ENCODE results near the gene SMAD7.
A peak's percentile ranks its signal among the peaks of the same experiment; 100 is the strongest.

The SMAD7 gene

DNA sequence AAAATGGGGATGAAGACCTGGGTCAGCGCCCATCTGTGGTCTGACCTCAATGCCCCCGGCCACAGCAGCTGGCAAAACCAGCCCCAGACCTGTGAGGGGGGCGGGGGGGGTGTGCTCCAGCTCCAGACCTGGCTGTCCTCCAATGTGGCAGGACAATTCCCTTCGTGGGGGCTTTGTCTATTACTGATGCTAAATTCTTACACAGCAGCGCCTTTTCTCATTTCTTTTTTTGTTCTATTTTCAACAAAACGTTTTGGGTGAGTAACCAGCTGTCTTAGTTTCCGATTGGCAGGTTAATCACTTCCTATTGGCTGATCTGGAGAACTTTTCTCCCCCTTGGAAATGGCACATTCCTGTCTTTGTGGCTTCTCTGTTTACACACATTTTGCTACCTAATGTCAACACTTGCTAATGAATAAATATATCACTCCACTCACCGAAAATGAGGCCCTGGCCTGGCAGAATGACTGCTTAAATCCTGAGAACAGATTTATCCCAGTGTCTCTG is 4.4 kb downstream of the SMAD7 start:
- no peak for TF ChIP-seq POLR2AphosphoS5 (IDR thresholded peaks at IDR 0.05; ENCODE audit: low read depth, low read length)
- peak; percentile 46; the same call in 1 of the 2 replicates for TF ChIP-seq SIN3A (IDR thresholded peaks at IDR 0.05; ENCODE audit: borderline replicate concordance, insufficient read depth, low read length)

DNA sequence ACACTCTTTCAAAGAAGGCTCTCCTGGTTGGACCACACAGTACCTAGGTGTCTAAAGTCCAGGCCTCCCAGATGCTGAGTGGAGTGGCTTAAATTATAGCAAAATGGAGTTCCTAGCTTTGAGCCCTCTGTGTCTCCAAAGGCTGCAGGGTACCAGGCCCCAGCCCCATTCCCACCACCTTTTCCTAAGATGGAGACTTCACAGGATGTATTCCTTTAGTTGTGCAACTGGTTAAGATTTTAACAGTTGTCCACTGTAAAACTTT is 4.9 kb downstream of the SMAD7 start:
- TF ChIP-seq, protein P1, sequence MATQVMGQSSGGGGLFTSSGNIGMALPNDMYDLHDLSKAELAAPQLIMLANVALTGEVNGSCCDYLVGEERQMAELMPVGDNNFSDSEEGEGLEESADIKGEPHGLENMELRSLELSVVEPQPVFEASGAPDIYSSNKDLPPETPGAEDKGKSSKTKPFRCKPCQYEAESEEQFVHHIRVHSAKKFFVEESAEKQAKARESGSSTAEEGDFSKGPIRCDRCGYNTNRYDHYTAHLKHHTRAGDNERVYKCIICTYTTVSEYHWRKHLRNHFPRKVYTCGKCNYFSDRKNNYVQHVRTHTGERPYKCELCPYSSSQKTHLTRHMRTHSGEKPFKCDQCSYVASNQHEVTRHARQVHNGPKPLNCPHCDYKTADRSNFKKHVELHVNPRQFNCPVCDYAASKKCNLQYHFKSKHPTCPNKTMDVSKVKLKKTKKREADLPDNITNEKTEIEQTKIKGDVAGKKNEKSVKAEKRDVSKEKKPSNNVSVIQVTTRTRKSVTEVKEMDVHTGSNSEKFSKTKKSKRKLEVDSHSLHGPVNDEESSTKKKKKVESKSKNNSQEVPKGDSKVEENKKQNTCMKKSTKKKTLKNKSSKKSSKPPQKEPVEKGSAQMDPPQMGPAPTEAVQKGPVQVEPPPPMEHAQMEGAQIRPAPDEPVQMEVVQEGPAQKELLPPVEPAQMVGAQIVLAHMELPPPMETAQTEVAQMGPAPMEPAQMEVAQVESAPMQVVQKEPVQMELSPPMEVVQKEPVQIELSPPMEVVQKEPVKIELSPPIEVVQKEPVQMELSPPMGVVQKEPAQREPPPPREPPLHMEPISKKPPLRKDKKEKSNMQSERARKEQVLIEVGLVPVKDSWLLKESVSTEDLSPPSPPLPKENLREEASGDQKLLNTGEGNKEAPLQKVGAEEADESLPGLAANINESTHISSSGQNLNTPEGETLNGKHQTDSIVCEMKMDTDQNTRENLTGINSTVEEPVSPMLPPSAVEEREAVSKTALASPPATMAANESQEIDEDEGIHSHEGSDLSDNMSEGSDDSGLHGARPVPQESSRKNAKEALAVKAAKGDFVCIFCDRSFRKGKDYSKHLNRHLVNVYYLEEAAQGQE (IDR thresholded peaks at IDR 0.05; ENCODE audit: insufficient read depth in 1 of 2, low read depth in 2 of 2, low read length in 2 of 2): no peak
- no peak for TF ChIP-seq TAF1 (IDR thresholded peaks at IDR 0.05; ENCODE audit: borderline replicate concordance, insufficient read depth, low read length)

DNA sequence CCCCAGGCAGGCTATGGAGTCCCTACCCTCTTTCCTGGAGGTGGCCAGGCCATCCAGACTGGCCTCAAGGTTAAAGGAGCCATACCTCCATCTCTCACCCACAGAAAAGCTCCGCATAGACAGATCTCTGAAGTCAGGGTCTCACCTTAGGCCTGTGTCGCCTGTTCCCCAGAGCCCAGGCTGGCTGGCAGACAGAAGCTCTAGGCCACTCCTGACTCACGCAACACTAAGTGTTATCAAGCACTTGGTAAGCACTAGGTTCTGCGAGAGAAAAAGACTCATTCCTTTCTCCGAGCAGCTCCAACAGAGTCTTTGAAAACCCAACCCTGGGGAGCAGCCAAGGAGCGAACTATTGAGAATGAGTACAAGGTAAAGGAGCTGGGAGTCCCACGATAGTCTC is 6.1 kb downstream of the SMAD7 start:
- TF ChIP-seq POLR2AphosphoS5 (IDR thresholded peaks at IDR 0.05; ENCODE audit: low read depth, low read length) (no peak), SIN3A (IDR thresholded peaks at IDR 0.05; ENCODE audit: borderline replicate concordance, insufficient read depth, low read length) (no peak), FOXP2 (optimal IDR thresholded peaks at IDR 0.05; ENCODE audit: borderline replicate concordance, extremely low read depth, extremely low read length, insufficient read depth) (no peak)

DNA sequence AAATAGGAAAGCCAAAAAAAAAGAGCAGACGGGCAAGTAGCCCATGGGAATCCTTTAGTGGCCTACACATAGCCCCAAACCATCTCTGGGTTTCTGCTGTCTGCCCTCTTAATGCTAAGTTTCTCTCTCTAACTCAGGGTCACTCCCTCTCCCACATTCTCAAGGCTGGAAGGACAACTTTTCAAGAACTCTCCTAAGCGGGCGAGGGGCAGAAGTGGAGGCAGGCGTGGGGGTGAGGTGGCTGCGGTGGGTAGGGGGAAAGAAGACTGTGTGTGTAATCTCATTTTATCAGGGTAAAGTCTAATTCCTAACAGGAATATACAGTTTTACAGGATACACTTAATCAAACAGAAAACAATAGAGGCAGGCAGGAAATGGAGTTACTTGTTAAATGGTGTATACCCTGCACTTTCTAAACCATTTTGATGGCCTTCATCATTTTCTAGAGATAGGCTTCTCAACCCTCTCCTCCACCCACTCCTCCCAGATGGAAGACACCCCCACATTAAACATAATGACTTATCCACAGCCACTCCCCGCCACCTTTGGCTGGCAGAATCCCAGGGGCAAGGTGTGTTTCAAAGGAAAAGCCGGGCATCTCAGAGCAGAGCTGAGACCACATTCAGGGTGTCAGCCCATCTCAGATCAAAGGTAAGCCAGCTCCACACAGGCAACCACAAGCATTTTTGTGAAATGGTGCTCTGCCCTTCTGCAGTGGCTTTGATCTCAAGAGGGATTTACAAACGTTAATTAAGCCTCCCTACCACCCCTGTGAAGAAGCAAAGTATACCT is 6.8 kb downstream of the SMAD7 start:
- TF ChIP-seq, protein P1 (IDR thresholded peaks at IDR 0.05; ENCODE audit: insufficient read depth in 1 of 2, low read depth in 2 of 2, low read length in 2 of 2): no peak
- TF ChIP-seq SIN3A (IDR thresholded peaks at IDR 0.05; ENCODE audit: borderline replicate concordance, insufficient read depth, low read length) (no peak), FOXP2 (optimal IDR thresholded peaks at IDR 0.05; ENCODE audit: borderline replicate concordance, extremely low read depth, extremely low read length, insufficient read depth) (no peak), POLR2AphosphoS5 (IDR thresholded peaks at IDR 0.05; ENCODE audit: low read depth, low read length) (no peak), TAF1 (IDR thresholded peaks at IDR 0.05; ENCODE audit: borderline replicate concordance, insufficient read depth, low read length) (no peak)

DNA sequence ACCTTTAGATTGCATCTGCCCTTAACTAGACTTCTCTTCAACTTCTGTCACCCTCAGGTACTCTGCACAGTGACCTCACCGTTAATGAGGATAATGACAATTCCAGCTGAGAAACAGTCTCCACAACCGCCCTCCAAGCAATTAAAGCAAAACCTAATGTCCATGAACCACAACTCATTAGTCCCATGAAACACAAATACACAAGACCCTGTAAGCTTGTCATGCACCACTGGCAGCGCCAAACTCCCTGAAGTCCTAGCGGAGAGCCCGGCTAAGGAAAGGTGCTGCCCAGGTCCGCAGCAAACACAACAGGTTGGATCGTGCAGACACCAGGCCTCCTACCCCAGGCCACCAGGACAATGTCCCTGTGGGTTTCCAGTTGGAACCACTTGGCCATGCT is 7.4 kb downstream of the SMAD7 start:
- TF ChIP-seq POLR2AphosphoS5 (IDR thresholded peaks at IDR 0.05; ENCODE audit: low read depth, low read length): no peak
- no peak for TF ChIP-seq SIN3A (IDR thresholded peaks at IDR 0.05; ENCODE audit: borderline replicate concordance, insufficient read depth, low read length)
- TF ChIP-seq FOXP2 (optimal IDR thresholded peaks at IDR 0.05; ENCODE audit: borderline replicate concordance, extremely low read depth, extremely low read length, insufficient read depth): no peak
- TF ChIP-seq, protein P1 (IDR thresholded peaks at IDR 0.05; ENCODE audit: insufficient read depth in 1 of 2, low read depth in 2 of 2, low read length in 2 of 2): no peak
- no peak for TF ChIP-seq TAF1 (IDR thresholded peaks at IDR 0.05; ENCODE audit: borderline replicate concordance, insufficient read depth, low read length)

DNA sequence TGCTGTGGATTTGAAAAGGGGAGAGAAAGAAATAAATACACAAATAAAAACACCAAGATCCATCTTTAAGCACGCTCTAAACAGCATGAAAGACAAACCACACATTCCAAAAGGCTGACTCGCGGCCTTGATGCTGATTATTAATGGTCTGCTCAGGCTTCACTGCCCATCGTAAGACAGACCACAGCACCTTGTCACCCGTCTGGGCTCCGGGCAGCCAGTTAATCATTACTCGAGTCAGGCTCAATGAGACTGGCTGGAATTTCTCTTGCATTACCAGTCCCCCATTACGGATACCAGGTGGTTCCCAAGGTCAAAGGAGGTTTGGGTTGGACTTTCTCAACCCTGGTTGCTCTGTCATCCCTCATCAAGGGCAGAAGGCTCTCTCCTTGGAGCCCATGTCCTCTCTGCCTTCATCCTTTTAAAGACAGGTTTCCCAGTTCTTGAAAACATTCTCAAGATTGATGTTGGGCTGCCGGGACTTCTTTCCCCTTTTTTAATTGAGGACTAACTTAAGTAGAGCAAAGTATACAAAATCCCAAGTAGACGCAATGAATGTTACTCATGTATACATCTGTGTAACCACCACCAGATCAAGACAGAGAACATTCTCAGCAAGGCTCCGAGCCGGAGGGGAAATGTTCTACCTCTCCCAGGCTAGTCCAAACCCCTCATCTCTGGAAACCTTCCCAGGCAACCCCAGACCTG is 8.1 kb downstream of the SMAD7 start:
- TF ChIP-seq FOXP2 (optimal IDR thresholded peaks at IDR 0.05; ENCODE audit: borderline replicate concordance, extremely low read depth, extremely low read length, insufficient read depth) (no peak), SIN3A (IDR thresholded peaks at IDR 0.05; ENCODE audit: borderline replicate concordance, insufficient read depth, low read length) (no peak)
- TF ChIP-seq, protein P1 (IDR thresholded peaks at IDR 0.05; ENCODE audit: insufficient read depth in 1 of 2, low read depth in 2 of 2, low read length in 2 of 2): no peak
